DMS153 treated with DMSO at 0.1 percent for 48 hours (cell line): ENCODE results near the gene OR6X1.
"Not testable (repeated sequence)": the region's sequence is repeated elsewhere in the genome, so short reads cannot be mapped to it uniquely, and the experiment has no call there.

ENCODE experiments used
- DNase-seq: peaks from one replicate; lab custom pipeline; 2025; ENCODE audit not compliant: unreplicated experiment; lab: John Stamatoyannopoulos, UW

Gene OR6X1

GRCh38 chr11:123755344-123755743, 1.0 kb upstream of the OR6X1 start:
- DNase-seq, result no peak

GRCh38 chr11:123753110-123753509, 1.2 kb downstream of the OR6X1 start:
- DNase-seq, result no peak

GRCh38 chr11:123751781-123752180, 2.5 kb downstream of the OR6X1 start:
- DNase-seq, result no peak

- DNase-seq, result not testable (repeated sequence)
These were observed 6.0 kb downstream of the OR6X1 start for GRCh38 chr11:123748349-123748748.

GRCh38 chr11:123745764-123746451, 8.4 kb downstream of the OR6X1 start:
- no peak for DNase-seq

GRCh38 chr11:123742724-123743120, 11.6 kb downstream of the OR6X1 start:
- DNase-seq, result no peak

- no peak for DNase-seq
These were observed 12.1 kb downstream of the OR6X1 start for GRCh38 chr11:123742031-123742723.

GRCh38 chr11:123741159-123742030, 12.9 kb downstream of the OR6X1 start, which contains the start of gene ZNF202:
Gene ZNF202 (minus strand): TSS chr11:123741660. CDS start chr11:123730888, 10,772 bp downstream.
- DNase-seq, result peak; percentile 60

- DNase-seq, result no peak
These were observed 13.5 kb downstream of the OR6X1 start for GRCh38 chr11:123740787-123741158.

- no peak for DNase-seq
These were observed 15.9 kb downstream of the OR6X1 start for GRCh38 chr11:123738374-123738773.

GRCh38 chr11:123736769-123737168, 17.5 kb downstream of the OR6X1 start:
- no peak for DNase-seq

- no peak for DNase-seq
These were observed 24.7 kb downstream of the OR6X1 start for GRCh38 chr11:123729602-123730001.

- DNase-seq, result no peak
These were observed 28.2 kb downstream of the OR6X1 start for GRCh38 chr11:123725995-123726655.

- no peak for DNase-seq
These were observed 34.9 kb downstream of the OR6X1 start for GRCh38 chr11:123719452-123719851.

GRCh38 chr11:123718469-123718868, 35.8 kb downstream of the OR6X1 start:
- DNase-seq, result no peak

- no peak for DNase-seq
These were observed 36.3 kb downstream of the OR6X1 start for GRCh38 chr11:123718063-123718462.

- DNase-seq, result not testable (repeated sequence)
These were observed 41.7 kb downstream of the OR6X1 start for GRCh38 chr11:123712627-123713026.

GRCh38 chr11:123707606-123708205, 46.6 kb downstream of the OR6X1 start:
- DNase-seq, result peak; percentile 65

GRCh38 chr11:123707206-123707605, 47.1 kb downstream of the OR6X1 start:
- DNase-seq, result no peak

- DNase-seq, result no peak
These were observed 50.0 kb downstream of the OR6X1 start for GRCh38 chr11:123704341-123704740.
